ENCODE data around the gene FKRP.
A peak's percentile ranks its signal among the peaks of the same experiment; 100 is the strongest.

The FKRP gene

DNA sequence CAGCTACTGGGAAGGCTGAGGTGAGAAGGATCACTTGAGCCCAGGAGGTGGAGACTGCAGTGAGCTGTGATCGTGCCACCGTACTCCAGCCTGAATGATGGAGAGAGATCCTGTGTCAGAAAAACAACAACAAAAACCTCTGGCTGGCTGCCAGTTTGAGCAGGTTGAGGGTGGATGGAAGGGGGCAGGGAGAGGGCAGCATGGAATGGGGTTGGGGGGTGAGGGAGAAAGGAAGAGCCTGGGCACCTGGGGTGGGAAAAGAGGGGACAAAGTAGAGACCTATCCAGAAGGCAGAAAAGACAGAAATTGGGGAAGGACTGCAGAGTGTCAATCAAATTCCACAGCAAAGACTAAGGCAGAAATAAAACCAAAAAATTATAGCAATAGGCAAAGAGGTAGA, 37.8 kb downstream of the FKRP start:
- peaks cover 11% of the 10 kb centered on the region; the same call in 1 of the 2 replicates for H3K4me1 ChIP-seq (ENCODE audit: low read length)
- peaks cover 17% of the 10 kb centered on the region for H4K20me1 ChIP-seq (ENCODE audit: insufficient read depth, low read length)
- TF ChIP-seq CTCF (IDR thresholded peaks at IDR 0.05; ENCODE audit: low read length) (no peak), EZH2 (optimal IDR thresholded peaks at IDR 0.05; ENCODE audit: low read depth, low read length) (no peak), EZH2phosphoT487 (IDR thresholded peaks at IDR 0.05; ENCODE audit: low read length) (no peak)
- no peaks in the 10 kb centered on the region for H3K9me2 ChIP-seq (replicated peaks; ENCODE audit: insufficient read depth, low read length)
- peak overlapping the region; percentile 95 for H3K4me3 ChIP-seq (ENCODE audit: low read length)
- no peaks in the 10 kb centered on the region for H3K9me3 ChIP-seq (replicated peaks; ENCODE audit: insufficient read depth, low read length)
- peaks cover 23% of the 10 kb centered on the region for H3K36me3 ChIP-seq (replicated peaks; ENCODE audit: insufficient read depth, low read length)
- peaks cover 41% of the 10 kb centered on the region for H3F3A ChIP-seq (ENCODE audit: insufficient read depth, low read length)
- peaks cover 82% of the 10 kb centered on the region for H3K79me2 ChIP-seq (ENCODE audit: low read length)
- H3K4me2 ChIP-seq (ENCODE audit: low read depth, low read length) = peak overlapping the region; percentile 87; the same call in 1 of the 2 replicates
- H2AFZ ChIP-seq (ENCODE audit: low read length) = no peak overlapping the region
- H3K27me3 ChIP-seq (replicated peaks; ENCODE audit: insufficient read depth, low read length) = no peaks in the 10 kb centered on the region
- peak overlapping the region; percentile 97; the same call in 1 of the 2 replicates for H3K9ac ChIP-seq (ENCODE audit: low read length)
- peak overlapping the region; percentile 89; the same call in 1 of the 2 replicates for H3K27ac ChIP-seq (ENCODE audit: low read length)
- no peak for DNase-seq

DNA sequence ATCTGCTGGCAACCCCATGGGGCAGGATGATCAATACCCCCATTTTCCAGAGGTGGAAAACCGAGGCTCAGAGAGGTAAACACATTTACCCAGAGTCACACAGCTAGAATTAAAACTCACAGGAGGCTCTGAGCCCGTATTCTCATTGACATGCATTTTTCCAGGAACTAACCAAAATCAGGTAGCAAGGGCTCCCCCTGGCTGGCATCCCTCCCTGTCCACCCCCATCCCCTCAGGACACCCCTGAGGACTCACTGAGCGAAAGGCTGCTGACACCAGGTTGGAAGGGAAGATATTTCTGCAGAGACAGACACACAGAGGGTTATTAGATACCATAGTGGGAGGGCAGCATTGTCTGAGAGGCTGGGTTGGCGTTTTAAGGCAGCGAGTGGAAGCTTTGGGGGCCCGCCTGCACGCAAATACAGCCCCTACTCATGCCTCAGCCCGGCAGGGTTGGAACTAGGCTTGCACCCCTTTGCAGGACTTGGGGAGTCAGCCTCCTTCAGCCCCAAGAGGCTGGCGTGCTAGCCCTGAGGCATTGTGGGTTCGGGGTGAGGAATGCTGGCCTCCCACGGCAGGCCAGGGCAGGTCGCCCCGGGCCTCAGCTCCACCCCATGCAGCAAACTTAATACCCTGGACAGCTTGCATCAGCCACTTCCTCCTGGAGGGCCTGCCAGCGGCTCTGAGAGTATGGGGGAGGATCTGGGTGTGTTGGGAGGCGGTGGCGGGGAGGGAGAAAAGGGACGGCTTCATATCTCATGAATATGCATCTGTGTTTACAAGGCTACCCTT, 38.6 kb downstream of the FKRP start:
- Histone ChIP-seq H2AFZ (ENCODE audit: low read length) (no peak overlapping the region), H3K27me3 (replicated peaks; ENCODE audit: insufficient read depth, low read length) (no peaks in the 10 kb centered on the region), H3K9ac (ENCODE audit: low read length) (peak overlapping the region; percentile 97), H3K4me1 (ENCODE audit: low read length) (peaks cover 11% of the 10 kb centered on the region; the same call in 1 of the 2 replicates), H3K27ac (ENCODE audit: low read length) (peak overlapping the region; percentile 89; the same call in 1 of the 2 replicates), H3K79me2 (ENCODE audit: low read length) (peaks cover 77% of the 10 kb centered on the region), H4K20me1 (ENCODE audit: insufficient read depth, low read length) (peaks cover 17% of the 10 kb centered on the region), H3K36me3 (replicated peaks; ENCODE audit: insufficient read depth, low read length) (peaks cover 20% of the 10 kb centered on the region; the same call in 1 of the 2 replicates), H3K4me3 (ENCODE audit: low read length) (peak overlapping the region; percentile 95), H3K9me3 (replicated peaks; ENCODE audit: insufficient read depth, low read length) (no peaks in the 10 kb centered on the region), H3K4me2 (ENCODE audit: low read depth, low read length) (peak overlapping the region; percentile 87), H3F3A (ENCODE audit: insufficient read depth, low read length) (peaks cover 41% of the 10 kb centered on the region), H3K9me2 (replicated peaks; ENCODE audit: insufficient read depth, low read length) (no peaks in the 10 kb centered on the region)
- DNase-seq = peak; percentile 87
- TF ChIP-seq CTCF (IDR thresholded peaks at IDR 0.05; ENCODE audit: low read length) = peak; percentile 51
- TF ChIP-seq EZH2 (optimal IDR thresholded peaks at IDR 0.05; ENCODE audit: low read depth, low read length) = no peak

- DNase-seq = no peak
- no peaks in the 10 kb centered on the region for H3K9me2 ChIP-seq (replicated peaks; ENCODE audit: insufficient read depth, low read length)
- H3K9me3 ChIP-seq (replicated peaks; ENCODE audit: insufficient read depth, low read length) = no peaks in the 10 kb centered on the region
- peak overlapping the region; percentile 97 for H3K9ac ChIP-seq (ENCODE audit: low read length)
- no peaks in the 10 kb centered on the region for H3K27me3 ChIP-seq (replicated peaks; ENCODE audit: insufficient read depth, low read length)
- TF ChIP-seq CTCF (IDR thresholded peaks at IDR 0.05; ENCODE audit: low read length) (no peak), EZH2phosphoT487 (IDR thresholded peaks at IDR 0.05; ENCODE audit: low read length) (no peak), EZH2 (optimal IDR thresholded peaks at IDR 0.05; ENCODE audit: low read depth, low read length) (no peak)
- peaks cover 11% of the 10 kb centered on the region; the same call in 1 of the 2 replicates for H3K4me1 ChIP-seq (ENCODE audit: low read length)
- peaks cover 17% of the 10 kb centered on the region for H4K20me1 ChIP-seq (ENCODE audit: insufficient read depth, low read length)
- H3K27ac ChIP-seq (ENCODE audit: low read length) = peak overlapping the region; percentile 89; the same call in 1 of the 2 replicates
- peaks cover 38% of the 10 kb centered on the region for H3F3A ChIP-seq (ENCODE audit: insufficient read depth, low read length)
- H3K4me2 ChIP-seq (ENCODE audit: low read depth, low read length) = peak overlapping the region; percentile 87
- peaks cover 75% of the 10 kb centered on the region for H3K79me2 ChIP-seq (ENCODE audit: low read length)
- peak overlapping the region; percentile 95 for H3K4me3 ChIP-seq (ENCODE audit: low read length)
- H3K36me3 ChIP-seq (replicated peaks; ENCODE audit: insufficient read depth, low read length) = peaks cover 20% of the 10 kb centered on the region; the same call in 1 of the 2 replicates
- no peak overlapping the region for H2AFZ ChIP-seq (ENCODE audit: low read length)
Observed at GRCh38 chr19:46785054-46785979, 39.5 kb downstream of the FKRP start.

All from MM.1S (cell line).